Suppressor macrophage treated with lipopolysaccharide for 1 hour (primary cell): ENCODE data around the gene CDC42SE2.
"Not testable (repeated sequence)": the region's sequence is repeated elsewhere in the genome, so short reads cannot be mapped to it uniquely, and the experiment has no call there.

Source experiments
- DNase-seq, 3 donors: peaks; one replicate each; pipeline ENCODE4 v3.0.0-alpha.2; 2020 to 2022

Gene CDC42SE2

DNA sequence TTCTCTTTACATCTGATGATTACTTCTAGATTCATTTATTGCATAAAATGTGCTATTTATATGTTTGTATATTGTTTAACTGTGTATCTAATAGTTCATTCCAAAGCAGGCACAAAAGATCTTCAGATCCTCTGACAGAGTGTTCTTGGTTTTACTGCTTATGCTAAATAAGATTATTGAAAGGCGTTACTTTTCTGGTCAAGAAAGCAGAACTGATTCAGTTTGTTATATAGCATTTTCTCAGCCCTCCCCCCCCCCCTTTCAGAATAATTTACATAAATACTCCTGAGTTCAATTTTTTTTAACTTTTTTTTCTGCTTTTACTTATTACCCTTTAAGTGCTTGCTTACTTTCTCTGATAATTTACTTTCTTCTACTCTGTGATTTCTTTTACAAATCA is 15.4 kb downstream of the CDC42SE2 start:
- DNase-seq: peak in 1 of 3 donors; percentile 34

DNA sequence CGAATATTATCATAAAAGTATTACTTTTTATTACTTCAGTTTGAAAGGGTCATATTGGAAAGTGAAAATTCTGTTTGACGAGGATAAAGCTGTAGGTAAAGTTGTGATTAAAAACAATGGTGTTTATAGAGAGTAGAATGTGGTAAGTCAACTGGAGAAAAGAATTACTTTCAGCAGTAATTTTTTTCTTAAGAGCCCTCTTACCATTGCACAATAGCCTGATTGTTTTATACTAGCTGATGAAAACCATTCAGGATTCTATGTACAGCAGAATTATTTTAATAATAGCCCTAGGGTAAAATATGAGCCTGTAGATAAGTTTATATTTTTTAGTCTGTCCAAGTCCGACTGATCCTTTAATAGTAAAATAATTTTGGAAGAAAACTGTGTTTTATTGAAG is 16.6 kb downstream of the CDC42SE2 start:
- DNase-seq: no peak

DNA sequence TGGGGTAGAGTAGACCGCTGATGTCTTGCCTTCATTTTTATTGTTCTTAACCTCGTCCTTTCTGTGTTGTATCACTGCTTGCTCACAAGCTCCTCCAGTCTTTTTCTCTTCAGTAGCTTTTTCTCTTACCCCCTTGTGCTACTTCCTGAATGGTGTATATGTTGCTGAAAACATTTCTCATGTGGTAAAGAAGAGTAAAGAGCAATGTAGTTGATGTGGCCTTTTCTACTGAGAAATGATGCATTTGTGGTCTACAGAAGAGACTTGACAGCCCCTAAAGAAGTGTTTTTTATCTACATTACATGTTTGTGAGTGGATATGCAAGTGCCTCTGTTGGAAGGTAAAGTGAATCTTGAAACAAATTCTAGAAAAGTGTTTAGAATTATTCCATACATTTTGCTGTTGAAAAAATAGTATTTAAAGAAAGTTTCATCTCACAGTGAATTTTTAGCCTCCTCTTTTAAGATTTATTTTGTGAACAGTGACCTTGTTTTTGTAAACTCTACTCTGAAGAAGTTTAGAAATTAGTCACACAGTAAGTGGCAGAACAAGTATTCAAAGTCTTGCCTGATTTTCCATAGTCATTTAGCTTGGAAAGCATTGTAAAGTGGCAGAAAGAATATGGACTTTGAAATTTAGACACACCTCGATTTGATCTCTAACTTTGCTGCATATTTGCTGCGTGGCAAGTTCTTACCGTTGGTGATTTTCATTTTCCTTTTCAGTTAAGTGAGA is 17.4 kb downstream of the CDC42SE2 start:
- DNase-seq: peak in 1 of 3 donors; percentile 19

DNA sequence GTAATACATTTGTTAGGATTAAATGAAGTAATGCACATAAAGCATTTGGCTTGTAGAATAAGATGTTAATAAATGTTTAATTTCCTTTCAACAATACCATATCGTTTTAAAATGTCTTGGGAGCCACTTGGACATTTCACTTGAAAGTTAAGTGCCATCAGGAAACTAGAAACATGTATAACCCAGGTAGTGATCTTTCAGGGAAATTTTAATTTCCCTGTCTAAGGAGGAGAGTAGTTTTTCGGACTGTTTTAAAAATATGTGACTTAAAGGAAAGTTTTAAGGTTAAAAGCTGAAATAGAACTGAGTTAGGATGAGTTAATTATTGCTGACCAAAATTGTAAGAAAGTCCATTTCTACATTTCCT is 18.0 kb downstream of the CDC42SE2 start:
- peak in 1 of 3 donors; percentile 17 for DNase-seq

DNA sequence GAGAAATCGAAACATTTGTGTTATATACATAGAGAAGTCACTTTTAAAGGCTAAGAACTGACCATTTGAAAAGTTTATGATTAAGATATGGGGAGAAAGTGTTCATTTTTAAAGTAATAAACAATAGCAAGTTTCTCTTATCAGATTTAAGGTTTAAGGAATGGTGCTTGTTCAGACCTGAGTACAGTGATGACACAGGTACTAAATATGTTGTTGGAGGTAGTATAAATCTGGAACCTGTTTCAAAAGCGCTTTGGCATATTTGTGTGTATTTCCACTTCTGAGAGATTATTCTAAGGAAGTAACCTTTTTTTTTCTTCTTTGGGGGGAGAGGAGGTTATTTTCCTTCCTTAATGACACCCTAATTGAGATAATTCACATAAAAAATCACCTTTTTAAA is 18.4 kb downstream of the CDC42SE2 start:
- DNase-seq: peak in 1 of 3 donors; percentile 16

DNA sequence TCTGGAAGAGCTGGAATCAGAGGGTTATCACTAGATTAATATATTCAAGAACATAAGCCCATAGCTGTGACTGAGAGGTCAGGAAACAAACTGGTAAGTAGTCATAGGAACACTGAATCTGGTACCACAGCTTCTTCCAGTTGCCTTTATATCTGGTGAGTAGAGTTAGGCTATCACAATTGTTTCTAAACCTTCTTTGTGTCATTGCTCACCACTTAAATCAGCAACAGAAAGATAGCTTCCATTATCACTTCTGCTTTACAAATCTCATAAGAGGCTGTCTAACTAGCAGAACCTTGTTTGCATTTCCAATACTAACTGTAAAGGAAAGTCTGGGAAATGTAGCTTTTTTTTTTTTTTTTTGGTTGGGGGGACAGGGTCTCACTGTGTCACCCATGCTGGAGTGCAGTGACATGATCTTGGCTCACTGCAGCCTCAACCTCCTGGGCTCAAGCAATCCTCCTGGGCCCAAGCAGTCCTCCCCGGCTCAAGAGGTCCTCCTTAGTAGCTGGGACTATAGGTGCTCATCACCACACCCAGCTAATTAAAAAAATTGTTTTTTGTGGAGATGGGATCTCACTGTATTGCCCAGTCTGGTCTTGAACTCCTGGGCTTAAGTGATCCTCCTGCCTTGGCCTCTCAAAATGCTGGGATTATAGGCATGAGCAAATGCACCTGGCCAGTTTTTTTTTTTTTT is 22.0 kb downstream of the CDC42SE2 start:
- peak in 1 of 3 donors; percentile 26 for DNase-seq

DNA sequence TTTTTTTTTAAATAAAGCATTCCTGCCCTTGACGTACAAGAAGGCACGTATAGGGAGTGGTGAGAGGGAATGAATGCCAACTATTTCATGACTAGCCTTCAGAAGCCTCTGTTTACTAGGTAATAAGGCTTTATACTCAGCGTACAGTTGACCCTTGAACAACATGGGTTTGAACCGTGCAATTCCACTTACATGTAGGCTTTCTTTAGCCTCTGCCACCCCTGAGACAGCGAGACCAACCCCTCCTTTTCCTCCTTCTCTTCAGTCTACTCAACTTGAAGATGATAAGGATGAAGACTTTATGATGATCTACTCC is 22.5 kb downstream of the CDC42SE2 start:
- DNase-seq: no peak

DNA sequence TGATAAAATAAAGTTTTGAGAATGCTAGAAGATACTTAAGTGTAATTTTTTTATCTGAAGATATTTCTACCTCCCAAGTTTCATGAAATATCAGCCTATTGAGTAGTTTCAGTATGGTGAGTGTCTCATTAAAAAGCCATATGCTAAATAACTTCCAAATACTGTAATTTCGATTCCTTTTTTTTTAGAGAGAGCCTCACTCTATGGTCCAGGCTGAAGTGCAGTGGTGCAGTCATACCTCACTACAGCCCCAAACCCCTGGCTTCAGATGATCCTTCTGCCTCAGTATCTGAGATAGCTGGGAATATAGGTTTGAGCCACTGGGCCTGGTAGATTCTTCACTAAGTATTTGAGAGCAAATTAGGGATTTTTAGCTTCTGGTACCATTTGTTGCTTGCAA is 24.5 kb downstream of the CDC42SE2 start:
- no peak for DNase-seq

DNA sequence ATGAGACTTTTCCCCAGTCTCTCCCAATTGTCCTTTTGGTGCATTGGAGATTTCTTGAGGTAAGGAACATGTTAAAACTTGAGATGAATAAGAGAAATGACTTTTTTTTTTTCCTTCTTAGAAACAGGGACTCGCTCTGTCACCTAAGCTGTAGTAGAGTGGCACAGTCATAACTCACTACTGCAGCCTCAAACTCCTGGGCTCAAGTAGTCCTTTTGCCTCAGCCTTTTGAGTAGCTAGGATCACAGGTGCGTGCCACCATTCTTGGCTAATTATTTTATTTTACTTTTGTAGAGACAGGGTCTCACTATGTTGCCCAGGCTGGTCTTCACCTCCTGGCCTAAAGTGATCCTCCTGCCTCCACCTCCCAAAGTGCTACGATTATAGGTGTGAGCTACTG is 25.9 kb downstream of the CDC42SE2 start:
- DNase-seq: no peak

DNA sequence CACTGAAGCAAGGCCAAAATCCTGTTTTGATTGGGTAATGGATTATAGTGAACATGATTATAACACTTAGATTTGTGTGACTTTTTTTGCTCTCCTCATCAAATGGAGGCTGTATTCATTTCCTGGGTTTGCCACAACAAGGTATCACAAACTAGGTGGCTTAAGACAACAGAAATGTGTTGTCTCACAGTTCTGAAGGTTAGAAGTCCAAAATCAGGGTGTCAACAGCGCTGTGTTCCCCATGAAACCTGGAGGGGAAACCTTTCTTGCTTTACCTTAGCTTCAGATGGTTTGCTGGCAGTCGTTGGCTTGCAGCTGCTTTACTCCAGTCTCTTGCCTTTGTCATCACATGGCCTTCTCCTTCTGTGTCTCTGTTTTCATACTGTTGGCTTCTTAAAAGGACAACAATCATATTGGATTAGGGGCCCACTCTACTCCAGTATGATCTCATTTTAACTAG is 32.4 kb downstream of the CDC42SE2 start:
- no peak for DNase-seq

DNA sequence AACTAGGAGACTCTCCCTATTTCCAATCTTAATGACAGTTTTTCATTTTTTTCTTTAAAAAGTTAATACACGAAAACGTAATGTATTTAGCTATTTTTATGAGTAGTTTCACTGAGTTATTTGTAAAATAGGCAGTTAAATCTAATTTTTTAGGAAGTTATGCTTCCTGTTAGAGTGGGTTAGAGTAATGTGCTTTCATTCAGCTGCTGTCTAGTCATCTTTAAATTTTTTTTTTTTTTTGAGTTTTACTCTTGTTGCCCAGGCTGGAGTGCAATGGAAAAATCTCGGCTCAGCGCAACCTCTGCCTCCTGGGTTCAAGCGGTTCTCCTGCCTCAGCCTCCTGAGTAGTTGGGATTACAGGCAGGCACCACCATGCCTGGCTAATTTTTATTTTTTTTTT is 34.0 kb downstream of the CDC42SE2 start:
- DNase-seq: peak; percentile 27 to 65 (median 59)

DNA sequence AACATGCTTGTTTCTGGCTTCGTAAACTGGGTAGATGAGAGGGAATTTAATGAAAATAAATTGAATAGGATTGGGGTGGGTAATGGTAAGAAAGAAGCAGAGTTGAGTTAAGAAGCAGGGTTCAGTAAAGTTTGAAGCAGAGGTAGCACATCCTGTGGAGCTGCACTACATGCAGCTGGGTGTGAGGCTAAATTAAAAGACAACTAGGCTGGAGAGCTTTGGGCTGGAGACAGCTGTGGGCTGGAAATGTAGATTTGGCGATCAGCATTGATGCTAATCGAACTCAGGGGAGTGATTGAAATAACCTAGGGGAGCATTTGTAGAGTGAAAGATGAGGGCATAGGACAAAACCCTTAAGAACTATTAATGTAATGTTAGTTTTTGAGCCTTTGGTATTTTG is 35.6 kb downstream of the CDC42SE2 start:
- DNase-seq: no peak

DNA sequence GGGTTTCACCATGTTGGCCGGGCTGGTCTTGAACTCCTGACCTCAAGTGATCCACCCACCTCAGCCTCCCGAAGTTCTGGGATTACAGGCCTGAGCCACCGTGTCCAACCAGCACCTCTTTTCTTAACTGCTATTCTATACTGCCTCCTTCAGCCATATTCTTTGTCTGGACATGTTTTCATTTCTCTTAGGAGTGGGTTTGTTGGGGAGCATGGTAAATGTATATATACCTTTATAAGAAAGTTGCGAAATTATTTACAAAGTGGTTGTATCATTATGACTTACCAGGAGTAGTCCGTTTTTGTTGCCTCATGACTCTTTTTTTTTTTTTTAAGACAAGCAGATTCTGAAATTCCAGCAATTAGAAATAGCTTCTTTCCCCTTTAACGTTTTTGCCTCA is 38.7 kb downstream of the CDC42SE2 start:
- DNase-seq: no peak

DNA sequence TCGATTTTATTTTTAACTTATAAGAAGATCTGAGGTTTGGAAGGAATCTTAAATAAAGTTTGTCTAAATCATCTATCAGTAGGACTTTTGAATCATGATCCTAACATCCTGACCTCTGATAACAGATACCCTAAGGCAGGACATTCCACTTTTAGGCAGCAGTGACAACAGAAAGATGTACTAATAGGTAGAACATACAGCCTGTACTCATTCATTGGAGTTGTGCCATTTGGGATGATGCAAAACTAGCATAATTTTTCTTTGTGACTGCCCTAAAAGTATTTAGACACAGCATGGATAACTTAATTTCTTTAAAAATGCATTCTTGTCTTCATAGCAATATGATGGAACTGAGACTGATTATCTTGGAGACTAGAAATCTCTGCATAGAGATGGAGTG is 39.7 kb downstream of the CDC42SE2 start:
- DNase-seq: no peak

DNA sequence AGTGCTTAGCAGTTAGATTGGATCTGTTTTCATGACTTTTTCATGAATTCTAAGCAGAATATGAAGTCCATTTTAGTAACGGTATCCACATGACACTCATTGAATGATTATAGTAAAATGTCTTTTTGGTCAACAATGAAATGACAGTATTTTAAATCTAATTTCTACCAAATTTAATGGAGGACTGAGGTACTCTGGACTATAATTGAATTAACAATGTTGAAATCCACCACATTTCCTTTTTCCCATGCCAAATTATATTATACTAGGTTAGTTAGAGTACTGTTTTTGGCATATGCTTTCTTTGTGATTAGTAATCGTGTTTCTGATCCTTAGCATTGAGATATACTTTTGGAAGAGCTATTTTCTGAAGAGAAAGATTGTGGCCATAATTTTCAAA is 40.6 kb downstream of the CDC42SE2 start:
- no peak for DNase-seq

DNA sequence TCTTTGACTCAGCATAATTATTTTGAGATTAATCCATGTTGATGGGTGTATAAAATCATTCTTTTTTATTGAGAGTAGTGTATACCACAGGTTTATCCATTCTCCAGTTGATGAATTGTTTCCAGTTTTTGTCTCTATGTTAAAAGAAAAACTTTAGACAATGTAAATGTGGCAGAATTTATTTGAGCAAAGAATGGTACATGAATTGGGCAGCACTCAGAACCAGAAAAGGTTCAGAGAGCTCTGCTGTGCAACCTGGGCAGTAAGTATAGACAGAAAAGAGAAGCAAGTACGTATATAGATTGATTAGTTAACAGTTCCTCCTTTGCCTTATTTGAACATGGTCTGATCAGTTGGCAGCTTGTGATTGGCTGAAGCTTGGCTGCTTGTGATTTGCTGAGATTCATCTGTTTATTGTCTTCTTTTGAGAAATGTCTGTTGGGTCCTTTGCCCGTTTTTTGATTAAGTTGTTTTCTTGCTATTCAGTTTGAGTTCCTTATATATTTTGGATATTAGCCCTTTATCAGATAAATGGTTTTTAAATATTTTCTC is 41.4 kb downstream of the CDC42SE2 start:
- no peak for DNase-seq

DNA sequence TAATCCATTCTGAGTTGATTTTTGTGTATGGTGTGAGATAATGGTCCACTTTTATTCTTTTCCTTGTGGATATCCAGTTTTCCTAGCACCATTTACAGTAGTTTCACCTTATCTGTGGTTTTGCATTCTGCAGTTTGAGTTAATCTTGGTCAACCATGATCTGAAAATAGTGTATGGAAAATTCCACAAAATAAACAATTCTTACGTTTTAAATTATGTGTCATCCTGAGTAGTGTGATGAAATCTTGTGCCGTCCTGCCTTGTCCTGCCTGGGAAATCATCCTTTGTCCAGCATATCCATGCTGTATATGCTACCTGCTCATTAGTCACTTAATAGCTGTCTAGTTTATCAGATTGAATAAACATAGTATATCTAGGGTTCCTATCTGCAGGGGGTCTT is 42.1 kb downstream of the CDC42SE2 start:
- peak; percentile 8 to 38 (median 37) for DNase-seq

DNA sequence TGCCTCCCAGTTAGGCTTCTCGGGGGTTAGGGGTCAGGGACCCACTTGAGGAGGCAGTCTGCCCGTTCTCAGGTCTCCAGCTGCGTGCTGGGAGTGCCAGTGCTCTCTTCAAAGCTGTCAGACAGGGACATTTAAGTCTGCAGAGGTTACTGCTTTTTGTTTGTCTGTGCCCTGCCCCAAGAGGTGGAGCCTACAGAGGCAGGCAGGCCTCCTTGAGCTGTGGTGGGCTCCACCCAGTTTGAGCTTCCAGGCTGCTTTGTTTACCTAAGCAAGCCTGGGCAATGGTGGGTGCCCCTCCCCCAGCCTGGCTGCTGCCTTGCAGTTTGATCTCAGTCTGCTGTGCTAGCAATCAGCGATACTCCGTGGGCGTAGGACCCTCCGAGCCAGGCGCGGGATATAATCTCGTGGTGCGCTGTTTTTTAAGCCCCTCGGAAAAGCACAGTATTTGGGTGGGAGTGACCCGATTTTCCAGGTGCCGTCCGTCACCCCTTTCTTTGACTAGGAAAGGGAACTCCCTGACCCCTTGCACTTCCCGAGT is 48.5 kb downstream of the CDC42SE2 start:
- DNase-seq: not testable (repeated sequence)

DNA sequence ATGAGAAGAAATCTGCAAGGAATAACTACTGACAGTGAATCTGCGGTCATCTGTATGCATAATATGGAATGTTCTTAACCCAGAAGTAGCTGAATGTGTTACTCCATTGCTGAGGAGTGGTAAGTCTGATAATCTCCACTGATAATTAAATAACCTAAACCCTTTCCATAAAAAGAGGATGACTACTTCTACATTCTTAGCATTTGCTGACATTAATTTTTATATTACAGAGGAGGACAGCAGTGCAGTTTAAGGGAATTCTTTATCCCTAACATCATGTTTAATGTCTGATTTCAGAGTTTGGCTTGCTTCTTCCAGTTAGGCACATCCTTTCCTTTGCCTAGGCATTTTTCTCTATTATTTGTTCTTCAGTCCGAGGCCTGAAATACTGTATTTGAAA is 52.2 kb downstream of the CDC42SE2 start:
- DNase-seq: no peak

DNA sequence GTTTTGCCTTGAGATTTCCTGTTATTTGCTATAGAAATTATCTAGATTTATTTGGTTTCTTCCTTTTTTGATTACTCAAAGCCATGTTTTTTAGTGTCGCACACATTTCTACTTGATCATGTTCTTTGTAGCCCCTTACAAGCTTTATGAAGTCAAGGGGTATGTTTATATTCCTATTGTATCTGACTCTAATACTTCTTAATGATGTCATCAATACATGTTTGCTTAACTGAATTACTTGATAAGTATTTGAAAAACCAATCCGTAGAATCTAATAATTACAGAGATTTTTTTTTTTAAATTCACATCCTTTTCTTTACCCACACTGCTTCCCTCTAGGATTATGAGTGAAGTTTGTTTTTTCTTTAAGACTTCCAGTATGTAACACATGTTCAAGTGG is 53.0 kb downstream of the CDC42SE2 start:
- no peak for DNase-seq

DNA sequence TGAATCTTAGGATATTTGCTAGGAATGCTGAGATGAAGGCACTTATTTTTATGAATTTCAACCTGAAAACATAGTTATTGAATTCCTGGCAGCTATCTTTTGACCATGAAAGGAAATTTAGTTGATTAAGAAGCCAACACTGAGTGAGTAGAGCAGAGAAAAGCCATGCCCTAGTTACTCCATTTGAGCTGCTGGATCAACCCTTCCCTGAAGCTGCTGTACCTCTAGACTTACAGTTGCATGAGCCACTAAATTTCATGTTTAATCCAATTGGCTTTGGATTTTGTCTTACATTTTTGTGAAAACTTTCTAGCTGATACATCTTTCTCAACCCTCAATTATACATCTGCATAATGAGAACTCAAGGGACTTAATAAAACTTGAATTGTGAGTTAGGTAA is 54.6 kb downstream of the CDC42SE2 start:
- no peak for DNase-seq

DNA sequence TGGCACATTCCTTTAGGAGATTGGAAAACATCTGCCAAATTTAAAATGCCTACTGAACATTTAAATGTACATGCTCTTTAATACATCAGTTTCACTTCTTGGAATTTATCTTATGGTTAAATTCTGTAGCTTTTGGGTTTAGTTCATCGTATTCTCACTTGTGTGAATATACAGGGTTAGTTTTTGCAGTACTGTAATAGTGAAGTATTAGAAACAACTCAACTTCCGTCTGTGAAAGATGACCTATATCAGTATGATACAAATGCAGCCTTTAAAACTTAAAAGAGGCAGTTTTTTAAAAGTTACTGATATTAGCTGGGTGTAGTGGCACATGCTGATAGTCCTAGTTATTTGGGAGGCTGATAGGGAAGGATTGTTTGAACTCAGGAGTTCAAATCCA is 57.2 kb downstream of the CDC42SE2 start:
- DNase-seq: no peak

DNA sequence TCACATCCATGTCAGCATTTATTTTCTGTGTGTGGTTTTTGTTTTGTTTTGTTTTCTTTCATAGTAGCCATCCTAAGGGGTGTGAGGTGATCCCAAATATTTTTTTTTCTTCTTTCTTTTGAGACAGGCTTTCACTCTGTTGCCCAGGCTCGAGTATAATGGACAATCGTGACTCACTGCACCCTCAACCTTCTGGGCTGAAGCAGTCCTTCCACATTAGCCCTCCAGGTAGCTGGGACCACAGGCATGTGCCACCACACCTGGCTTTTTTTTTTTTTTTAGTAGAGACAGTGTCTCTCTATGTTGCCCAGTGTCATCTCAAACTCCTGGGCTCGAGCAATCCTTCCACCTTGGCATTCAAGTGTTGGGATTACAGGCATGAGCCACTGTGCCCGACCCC is 59.1 kb downstream of the CDC42SE2 start:
- no peak for DNase-seq

DNA sequence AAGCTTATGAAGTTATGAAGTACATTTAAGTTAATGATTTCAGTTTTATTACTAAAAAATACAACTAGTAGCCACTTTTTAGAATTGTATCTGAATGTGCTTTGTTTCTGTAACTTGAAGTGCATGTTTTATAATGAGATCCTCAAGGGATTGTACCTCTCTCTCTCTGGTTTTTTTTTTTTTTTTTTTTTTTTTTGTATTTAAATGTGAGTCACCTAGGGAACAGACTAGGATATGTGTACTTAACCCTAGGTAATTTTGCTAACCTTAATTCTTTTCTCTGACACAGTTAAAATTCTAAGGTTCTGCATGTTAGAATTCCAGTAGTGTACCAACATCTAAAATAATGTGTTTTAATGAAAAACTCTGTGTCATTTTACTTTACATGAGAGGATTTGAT is 59.5 kb downstream of the CDC42SE2 start:
- no peak for DNase-seq
